RWPE2 (cell line): ENCODE results near the gene SKP1.

Experiments used
- ATAC-seq: fragments of 200-7000 bp; cut with Tn5 transposase; 3 replicates; pipeline ENCODE4 v1.9.1; 2021; ENCODE audit warnings: low read depth
- DNase-seq: peaks from one replicate; pipeline ENCODE4 v3.0.0-alpha.2; 2020; ENCODE audit warnings: low spot score
- H3K27ac ChIP-seq: fragments of 450-650 bp; 2 replicates; pipeline ENCODE4 v1.5.1; 2017; ENCODE audit warnings: mild to moderate bottlenecking; ENCODE audit not compliant: poor library complexity, severe bottlenecking
- H3K27me3 ChIP-seq: fragments of 250-450 bp; sonication (Bioruptor Pico); 2 replicates; pipeline ENCODE4 v1.5.1; 2021; ENCODE audit warnings: mild to moderate bottlenecking, moderate library complexity; ENCODE audit not compliant: insufficient read depth, poor library complexity, severe bottlenecking
- H3K36me3 ChIP-seq: fragments of 250-450 bp; sonication (Bioruptor Pico); 2 replicates; pipeline ENCODE4 v1.5.1; 2020; ENCODE audit warnings: low read depth, mild to moderate bottlenecking, moderate library complexity
- H3K4me1 ChIP-seq: fragments of 250-450 bp; sonication (Bioruptor Pico); 2 replicates; pipeline ENCODE4 v1.5.1; 2021; ENCODE audit warnings: mild to moderate bottlenecking, moderate library complexity; ENCODE audit not compliant: insufficient read depth, poor library complexity, severe bottlenecking
- H3K4me3 ChIP-seq: fragments of 250-450 bp; sonication (Bioruptor Pico); 2 replicates; pipeline ENCODE4 v1.5.1; 2021; ENCODE audit warnings: mild to moderate bottlenecking, moderate library complexity; ENCODE audit not compliant: severe bottlenecking
- H3K9me3 ChIP-seq: fragments of 250-450 bp; sonication (Bioruptor Pico); 2 replicates; pipeline ENCODE4 v1.5.1; 2021; ENCODE audit warnings: mild to moderate bottlenecking, moderate library complexity; ENCODE audit not compliant: severe bottlenecking
- CTCF ChIP-seq: fragments of 450-650 bp; IDR thresholded peaks from one replicate; pipeline ENCODE4 v1.5.1; 2017; ENCODE audit warnings: mild to moderate bottlenecking, moderate library complexity; ENCODE audit not compliant: poor library complexity, severe bottlenecking

Gene SKP1

GRCh38 chr5:134176511-134177368, at the start of gene SKP1:
Gene SKP1 (minus strand): TSS chr5:134176950. CDS start chr5:134174022, 2,928 bp downstream.
- Histone ChIP-seq H3K4me3 (peak within 1 kb of the TSS; percentile 75), H3K27ac (peak within 1 kb of the TSS; percentile 90), H3K27me3 (no peaks in the 10 kb centered on the region), H3K36me3 (peaks cover 21% of the 10 kb centered on the region), H3K9me3 (no peaks in the 10 kb centered on the region), H3K4me1 (peaks cover 16% of the 10 kb centered on the region)
- no peak for TF ChIP-seq CTCF
- DNase-seq (peak; percentile 82), ATAC-seq (peak; percentile 62)

GRCh38 chr5:134225780-134226440, 49.2 kb upstream of the SKP1 start, which contains the start of gene PPP2CA:
Gene PPP2CA (minus strand): TSS chr5:134226073. CDS start chr5:134225861, 212 bp downstream.
- Histone ChIP-seq H3K27me3 (no peaks in the 10 kb centered on the region), H3K4me1 (peaks cover 32% of the 10 kb centered on the region), H3K27ac (peak within 1 kb of the TSS; percentile 92), H3K36me3 (peaks cover 41% of the 10 kb centered on the region), H3K9me3 (no peaks in the 10 kb centered on the region), H3K4me3 (peak within 1 kb of the TSS; percentile 76)
- DNase-seq: peak; percentile 99
- peak; percentile 18 for TF ChIP-seq CTCF
- ATAC-seq: peak; percentile 85

- ATAC-seq (peak; percentile 32), DNase-seq (peak; percentile 63)
- H3K4me1 ChIP-seq: peaks cover 32% of the 10 kb centered on the region
Measured at GRCh38 chr5:134224888-134225779, 48.4 kb upstream of the SKP1 start.

More at GRCh38 chr5:134224888-134225779, 48.4 kb upstream of the SKP1 start:
- peak overlapping the region; percentile 76 for H3K4me3 ChIP-seq
- no peaks in the 10 kb centered on the region for H3K9me3 ChIP-seq
- peaks cover 46% of the 10 kb centered on the region for H3K36me3 ChIP-seq
- H3K27me3 ChIP-seq: no peaks in the 10 kb centered on the region
- peak overlapping the region; percentile 92 for H3K27ac ChIP-seq
- TF ChIP-seq CTCF: peak; percentile 36
